HCT116 (cell line): ENCODE results near the gene SLC5A6. TPM values are rescaled to one million over a fixed set of nuclear protein-coding genes. Genes with fewer than 3 reads are reported as not detected.

Experiments used
- ATAC-seq: fragments of 200-7000 bp; cut with Tn5 transposase; 2 replicates; pipeline ENCODE4 v1.9.1; 2020; ENCODE audit warnings: mild to moderate bottlenecking, moderate library complexity
- BruUV-seq: library from RNA; stranded (reverse); fragments of 400-500 nt; replicated peaks from 2 replicates; lab custom pipeline; 2021; lab: Mats Ljungman, UMichigan
- CTCF ChIA-PET: fragments of 300-600 bp; sonication (Branson Sonifier 250); formaldehyde crosslinking; loops from one replicate; lab custom pipeline; 2021; ENCODE audit warnings: antibody characterized with exemption; lab: Charles Lee
- POLR2A ChIA-PET: fragments of 300-600, 350-600 bp; sonication (Branson Sonifier 250); formaldehyde crosslinking; loops from one replicate; lab custom pipeline; 2021; ENCODE audit warnings: antibody characterized with exemption; lab: Charles Lee
- RAD21 ChIA-PET, 2 experiments: fragments of 300-600 bp; sonication (Branson Sonifier 250); formaldehyde crosslinking; loops; one replicate each; lab custom pipeline; 2023; ENCODE audit warnings: low total read pairs in 2 of 2; ENCODE audit not compliant: uncharacterized antibody in 2 of 2, unreplicated experiment in 2 of 2, low non-redundant PET in 1 of 2; lab: Charles Lee
- DNase-seq: peaks from one replicate; pipeline ENCODE4 v3.0.0-alpha.2; 2010; ENCODE audit warnings: low read depth, low spot score
- H2AFZ ChIP-seq: fragments of 200-600 bp; shearing (Covaris generic), sonication (generic); 2 replicates; pipeline ENCODE4 v1.6.1; 2017; ENCODE audit warnings: low read depth, mixed run types, mixed read lengths, antibody characterized with exemption, low read length; ENCODE audit not compliant: poor library complexity, severe bottlenecking
- H3K27ac ChIP-seq: 2 replicates; pipeline ENCODE4 v1.5.1; 2012; ENCODE audit warnings: low read depth, low read length
- H3K27me3 ChIP-seq: fragments of 200-600 bp; sonication (generic); 2 replicates; pipeline ENCODE4 v1.6.1; 2016; ENCODE audit warnings: mixed run types, low read length, mixed read lengths; ENCODE audit not compliant: insufficient read depth
- H3K36me3 ChIP-seq, 2 experiments: fragments of 200-500 bp in 1 of 2; fragments of 200-600 bp in 1 of 2; sonication (Bioruptor generic) in 1 of 2; sonication (generic) in 1 of 2; 2 replicates each; pipeline versions ENCODE4 v1.5.1 to v1.6.1; 2014 to 2016; ENCODE audit warnings: low read length in 2 of 2, inconsistent platforms in 1 of 2, mixed read lengths in 1 of 2, mixed run types in 1 of 2; ENCODE audit not compliant: insufficient read depth in 2 of 2, control insufficient read depth in 1 of 2
- H3K4me1 ChIP-seq, 2 experiments: fragments of 200-600 bp in 1 of 2; sonication (generic) in 1 of 2; 2 replicates each; pipeline versions ENCODE4 v1.5.1 to v1.6.1; 2012 to 2017; ENCODE audit warnings: low read length in 2 of 2, inconsistent platforms in 1 of 2, mild to moderate bottlenecking in 1 of 2, mixed read lengths in 1 of 2, mixed run types in 1 of 2, moderate library complexity in 1 of 2; ENCODE audit not compliant: insufficient read depth in 2 of 2, control insufficient read depth in 1 of 2
- H3K4me2 ChIP-seq: fragments of 200-600 bp; sonication (generic); 2 replicates; pipeline ENCODE4 v1.6.1; 2017; ENCODE audit warnings: mixed run types, low read length, mixed read lengths
- H3K4me3 ChIP-seq, 2 experiments: fragments of 200-600 bp in 1 of 2; sonication (generic) in 1 of 2; replicated peaks in 1 of 2; 2 replicates each; pipeline ENCODE4 v1.5.1; 2011 to 2016; ENCODE audit warnings: low read length in 2 of 2, control low read depth in 1 of 2, low read depth in 1 of 2, mild to moderate bottlenecking in 1 of 2, mixed read lengths in 1 of 2, mixed run types in 1 of 2
- H3K79me2 ChIP-seq: fragments of 200-600 bp; sonication (generic); 2 replicates; pipeline ENCODE4 v1.6.1; 2017; ENCODE audit warnings: mild to moderate bottlenecking, mixed run types, low read length, moderate library complexity, mixed read lengths; ENCODE audit not compliant: insufficient read depth
- H3K9ac ChIP-seq: fragments of 200-600 bp; sonication (generic); 2 replicates; pipeline ENCODE4 v1.6.1; 2016; ENCODE audit warnings: low read length, mixed read lengths
- H3K9me2 ChIP-seq: fragments of 200-600 bp; sonication (generic), shearing (Covaris generic); 2 replicates; pipeline ENCODE4 v1.6.1; 2017; ENCODE audit warnings: mixed run types, mild to moderate bottlenecking, moderate library complexity; ENCODE audit not compliant: insufficient read depth
- H3K9me3 ChIP-seq, 2 experiments: fragments of 200-500 bp in 1 of 2; fragments of 200-600 bp in 1 of 2; sonication (Bioruptor generic) in 1 of 2; sonication (generic) in 1 of 2; 2 replicates each; pipeline ENCODE4 v1.6.1; 2014 to 2017; ENCODE audit warnings: low read length in 2 of 2, mixed read lengths in 2 of 2, inconsistent platforms in 1 of 2, low read depth in 1 of 2, mild to moderate bottlenecking in 1 of 2, mixed run types in 1 of 2, moderate library complexity in 1 of 2; ENCODE audit not compliant: control insufficient read depth in 1 of 2, insufficient read depth in 1 of 2
- H4K20me1 ChIP-seq: fragments of 200-600 bp; sonication (generic), shearing (Covaris generic); 2 replicates; pipeline ENCODE4 v1.6.1; 2017; ENCODE audit warnings: mixed run types, mild to moderate bottlenecking, moderate library complexity; ENCODE audit not compliant: insufficient read depth
- CBX3 ChIP-seq: IDR thresholded peaks from 2 replicates; pipeline ENCODE4 v1.6.1; 2012; ENCODE audit warnings: low read depth
- EGR1 ChIP-seq: IDR thresholded peaks from 2 replicates; pipeline ENCODE4 v1.6.1; 2012; ENCODE audit warnings: low read depth
- EZH2phosphoT487 ChIP-seq: fragments of 200-600 bp; IDR thresholded peaks from 2 replicates; pipeline ENCODE4 v1.6.1; 2018; ENCODE audit warnings: antibody characterized with exemption, borderline replicate concordance
- FOSL1 ChIP-seq: IDR thresholded peaks from 2 replicates; pipeline ENCODE4 v1.6.1; 2012; ENCODE audit warnings: low read depth
- POLR2A ChIP-seq: IDR thresholded peaks from 2 replicates; pipeline ENCODE4 v1.7.0; 2011; ENCODE audit warnings: borderline replicate concordance; ENCODE audit not compliant: insufficient read depth, insufficient read length; ENCODE audit errors: extremely low read depth
- POLR2AphosphoS5 ChIP-seq: IDR thresholded peaks from 2 replicates; pipeline ENCODE4 v1.6.1; 2011; ENCODE audit warnings: mild to moderate bottlenecking, low read depth, low read length, moderate library complexity
- SRF ChIP-seq: IDR thresholded peaks from 2 replicates; pipeline ENCODE4 v1.6.1; 2012; ENCODE audit warnings: low read depth
- YY1 ChIP-seq: IDR thresholded peaks from 2 replicates; pipeline ENCODE4 v1.6.1; 2011; ENCODE audit warnings: low read length, low read depth, moderate library complexity, mild to moderate bottlenecking; ENCODE audit not compliant: insufficient replicate concordance; ENCODE audit errors: extremely low read depth
- intact Hi-C: fragments of 100-400 bp; cut with micrococcal nuclease; formaldehyde crosslinking; loops from 2 replicates; pipeline ENCODE4 v1.10.0; 2022
- total RNA-seq: library from RNA; stranded (reverse); gene quantifications from one replicate; pipeline ENCODE4 v1.2.1, GENCODE V29; 2021; ENCODE audit not compliant: unreplicated experiment
- TF ChIP-seq, protein P1 (sequence below), 3 experiments: fragments of 200-600 bp in 1 of 3; sonication (generic) in 1 of 3; IDR thresholded peaks in 2 of 3; conservative IDR thresholded peaks in 1 of 3; 2 replicates each; pipeline ENCODE4 v1.5.1; 2012 to 2017; ENCODE audit warnings: low read depth in 2 of 3, low read length in 2 of 3, antibody characterized with exemption in 1 of 3, borderline replicate concordance in 1 of 3, control low read depth in 1 of 3, mild to moderate bottlenecking in 1 of 3, mixed read lengths in 1 of 3, mixed run types in 1 of 3, moderate library complexity in 1 of 3; ENCODE audit not compliant: insufficient read depth in 1 of 3
- TF ChIP-seq, protein P2 (sequence below): IDR thresholded peaks from 2 replicates; pipeline ENCODE4 v1.6.1; 2012

Gene SLC5A6
- total RNA-seq, 1 experiment from 2014 or later: 55.4 TPM

GRCh38 chr2:27204566-27204965 lies 7.5 kb downstream of the SLC5A6 start:
- Histone ChIP-seq H3K27ac (no peak overlapping the region), H2AFZ (no peak overlapping the region), H3K27me3 (no peaks in the 10 kb centered on the region), H3K79me2 (peaks cover 14% of the 10 kb centered on the region; the same call in 1 of the 2 replicates), H3K36me3 (peaks cover 29 to 66% of the 10 kb centered on the region in 2 experiments; a peak in 2 of 4 replicates), H3K9ac (no peak overlapping the region), H3K9me3 (no peaks in the 10 kb centered on the region), H3K9me2 (no peaks in the 10 kb centered on the region), H3K4me2 (no peak overlapping the region), H4K20me1 (no peaks in the 10 kb centered on the region), H3K4me1 (no peaks in the 10 kb centered on the region), H3K4me3 (no peak overlapping the region)
- ATAC-seq (no peak), DNase-seq (no peak)
- no TSS peak for BruUV-seq
- ChIA-PET POLR2A (no interaction called here), CTCF (no interaction called here), RAD21 (no interaction called here)
- intact Hi-C loops: no loop called here
- TF ChIP-seq EZH2phosphoT487 (no peak), SRF (no peak), CBX3 (no peak), POLR2A (no peak), FOSL1 (no peak), POLR2AphosphoS5 (no peak)
- TF ChIP-seq, protein P1, sequence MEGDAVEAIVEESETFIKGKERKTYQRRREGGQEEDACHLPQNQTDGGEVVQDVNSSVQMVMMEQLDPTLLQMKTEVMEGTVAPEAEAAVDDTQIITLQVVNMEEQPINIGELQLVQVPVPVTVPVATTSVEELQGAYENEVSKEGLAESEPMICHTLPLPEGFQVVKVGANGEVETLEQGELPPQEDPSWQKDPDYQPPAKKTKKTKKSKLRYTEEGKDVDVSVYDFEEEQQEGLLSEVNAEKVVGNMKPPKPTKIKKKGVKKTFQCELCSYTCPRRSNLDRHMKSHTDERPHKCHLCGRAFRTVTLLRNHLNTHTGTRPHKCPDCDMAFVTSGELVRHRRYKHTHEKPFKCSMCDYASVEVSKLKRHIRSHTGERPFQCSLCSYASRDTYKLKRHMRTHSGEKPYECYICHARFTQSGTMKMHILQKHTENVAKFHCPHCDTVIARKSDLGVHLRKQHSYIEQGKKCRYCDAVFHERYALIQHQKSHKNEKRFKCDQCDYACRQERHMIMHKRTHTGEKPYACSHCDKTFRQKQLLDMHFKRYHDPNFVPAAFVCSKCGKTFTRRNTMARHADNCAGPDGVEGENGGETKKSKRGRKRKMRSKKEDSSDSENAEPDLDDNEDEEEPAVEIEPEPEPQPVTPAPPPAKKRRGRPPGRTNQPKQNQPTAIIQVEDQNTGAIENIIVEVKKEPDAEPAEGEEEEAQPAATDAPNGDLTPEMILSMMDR (IDR thresholded peaks at IDR 0.05 in 2 of 3, conservative IDR thresholded peaks at IDR 0.05 in 1 of 3; ENCODE audit: borderline replicate concordance in 1 of 3, insufficient read depth in 1 of 3, low read depth in 2 of 3, low read length in 2 of 3): no peak

- no peak overlapping the region for H3K4me3 ChIP-seq
- DNase-seq (no peak), ATAC-seq (no peak)
- no peaks in the 10 kb centered on the region for H3K4me1 ChIP-seq
- H2AFZ ChIP-seq: no peak overlapping the region
- no peaks in the 10 kb centered on the region for H3K9me3 ChIP-seq
- no TSS peak for BruUV-seq
- RAD21 ChIA-PET: no interaction called here
- no peak overlapping the region for H3K27ac ChIP-seq
- no peaks in the 10 kb centered on the region for H4K20me1 ChIP-seq
- CTCF ChIA-PET: no interaction called here
- H3K9ac ChIP-seq: no peak overlapping the region
- no peak overlapping the region for H3K4me2 ChIP-seq
- intact Hi-C loops: no loop called here
- TF ChIP-seq, protein P2, sequence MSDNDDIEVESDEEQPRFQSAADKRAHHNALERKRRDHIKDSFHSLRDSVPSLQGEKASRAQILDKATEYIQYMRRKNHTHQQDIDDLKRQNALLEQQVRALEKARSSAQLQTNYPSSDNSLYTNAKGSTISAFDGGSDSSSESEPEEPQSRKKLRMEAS: no peak
- TF ChIP-seq YY1 (no peak), EGR1 (no peak)
- H3K79me2 ChIP-seq: peaks cover 9% of the 10 kb centered on the region; the same call in 1 of the 2 replicates
- POLR2A ChIA-PET: no interaction called here
- H3K9me2 ChIP-seq: no peaks in the 10 kb centered on the region
- H3K36me3 ChIP-seq: peaks cover 26 to 68% of the 10 kb centered on the region in 2 experiments; a peak in 2 of 4 replicates
- H3K27me3 ChIP-seq: no peaks in the 10 kb centered on the region
Measured at GRCh38 chr2:27203741-27204140, 8.3 kb downstream of the SLC5A6 start.
